Measurements from ENCODE around the gene SFXN4.

- peak; percentile 51 for TF ChIP-seq CTCF (CRISPR knock-in tag; IDR thresholded peaks at IDR 0.05)
- TF ChIP-seq GMEB1 (CRISPR knock-in tag; IDR thresholded peaks at IDR 0.05; ENCODE audit: borderline replicate concordance), result no peak
- no peak for TF ChIP-seq NONO (IDR thresholded peaks at IDR 0.05)
- TF ChIP-seq NONO (CRISPR knock-in tag; conservative IDR thresholded peaks at IDR 0.05), result no peak
- TF ChIP-seq SETDB1 (CRISPR knock-in tag; IDR thresholded peaks at IDR 0.05; ENCODE audit: borderline replicate concordance), result no peak
- no peak for TF ChIP-seq PATZ1 (CRISPR knock-in tag; IDR thresholded peaks at IDR 0.05)
Observed at GRCh38 chr10:119198438-119198837, 32.9 kb upstream of the SFXN4 start.
